OCI-LY7 (cell line): ENCODE measurements around the gene PAWR. TPM values are rescaled to one million over a fixed set of nuclear protein-coding genes. Genes with fewer than 3 reads are reported as not detected.

Source experiments
- BruUV-seq: library from RNA; stranded (reverse); fragments of 400-500 nt; replicated peaks from 2 replicates; lab custom pipeline; 2021; lab: Mats Ljungman, UMichigan
- CTCF ChIA-PET: fragments of 300-600 bp; sonication (Branson Sonifier 250); formaldehyde crosslinking; loops from one replicate; lab custom pipeline; 2022; ENCODE audit warnings: antibody characterized with exemption; ENCODE audit not compliant: unreplicated experiment; lab: Charles Lee
- POLR2A ChIA-PET: fragments of 300-600 bp; sonication (Branson Sonifier 250); formaldehyde crosslinking; loops from one replicate; lab custom pipeline; 2022; ENCODE audit warnings: antibody characterized with exemption; lab: Charles Lee
- DNase-seq: peaks from one replicate; pipeline ENCODE4 v3.0.0-alpha.2; 2015; ENCODE audit warnings: low spot score
- H2AFZ ChIP-seq: fragments of 200-600 bp; sonication (generic), shearing (Covaris generic); 2 replicates; pipeline ENCODE4 v1.6.1; 2014; ENCODE audit warnings: mild to moderate bottlenecking, antibody characterized with exemption, low read length, moderate library complexity
- H3K27ac ChIP-seq: fragments of 200-600 bp; sonication (generic); 2 replicates; pipeline ENCODE4 v1.5.1; 2014; ENCODE audit warnings: mixed run types, low read depth, mild to moderate bottlenecking, moderate library complexity, low read length, inconsistent platforms; ENCODE audit not compliant: poor library complexity, severe bottlenecking
- H3K36me3 ChIP-seq: fragments of 200-600 bp; sonication (generic); 2 replicates; pipeline ENCODE4 v1.6.1; 2014; ENCODE audit warnings: mild to moderate bottlenecking, antibody characterized with exemption, low read length, moderate library complexity, mixed read lengths; ENCODE audit not compliant: insufficient read depth
- H3K4me1 ChIP-seq: fragments of 200-600 bp; sonication (generic); 2 replicates; pipeline ENCODE4 v1.5.1; 2014; ENCODE audit warnings: mild to moderate bottlenecking, low read length; ENCODE audit not compliant: insufficient read depth, poor library complexity, severe bottlenecking
- H3K4me2 ChIP-seq: fragments of 200-600 bp; sonication (generic); 2 replicates; pipeline ENCODE4 v1.6.1; 2014; ENCODE audit warnings: mild to moderate bottlenecking, low read length
- H3K4me3 ChIP-seq: fragments of 200-600 bp; sonication (generic); 2 replicates; pipeline ENCODE4 v1.5.1; 2014; ENCODE audit warnings: mild to moderate bottlenecking, low read depth, low read length; ENCODE audit not compliant: poor library complexity, severe bottlenecking
- H3K79me2 ChIP-seq: fragments of 200-600 bp; sonication (generic); 2 replicates; pipeline ENCODE4 v1.6.1; 2016; ENCODE audit warnings: low read depth, mild to moderate bottlenecking, low read length, moderate library complexity, mixed read lengths; ENCODE audit not compliant: insufficient read depth
- H3K9me2 ChIP-seq: fragments of 200-600 bp; sonication (generic); 2 replicates; pipeline ENCODE4 v1.6.1; 2016; ENCODE audit warnings: mild to moderate bottlenecking, low read length, mixed read lengths; ENCODE audit not compliant: insufficient read depth
- H3K9me3 ChIP-seq: fragments of 200-600 bp; sonication (generic); 2 replicates; pipeline ENCODE4 v1.6.1; 2014; ENCODE audit warnings: mild to moderate bottlenecking, mixed run types, low read length, mixed read lengths
- H4K20me1 ChIP-seq: fragments of 200-600 bp; sonication (generic); 2 replicates; pipeline ENCODE4 v1.6.1; 2014; ENCODE audit warnings: mild to moderate bottlenecking, antibody characterized with exemption, low read length, moderate library complexity, mixed read lengths; ENCODE audit not compliant: insufficient read depth
- CTCF ChIP-seq: fragments of 200-600 bp; sonication (generic); conservative IDR thresholded peaks from 2 replicates; pipeline ENCODE4 v1.5.1; 2014; ENCODE audit warnings: mild to moderate bottlenecking, antibody characterized with exemption, low read length, moderate library complexity, mixed read lengths
- EZH2phosphoT487 ChIP-seq: fragments of 200-600 bp; sonication (generic); IDR thresholded peaks from 2 replicates; pipeline ENCODE4 v1.6.1; 2018; ENCODE audit warnings: low read depth, borderline replicate concordance, mild to moderate bottlenecking, mixed run types, antibody characterized with exemption, low read length, moderate library complexity, mixed read lengths
- intact Hi-C: fragments of 100-400 bp; cut with micrococcal nuclease; formaldehyde crosslinking; loops from one replicate; pipeline ENCODE4 v1.10.0; 2022; ENCODE audit not compliant: unreplicated experiment
- total RNA-seq, 2 experiments: library from RNA; depleted of rRNA in 1 of 2; stranded (reverse); fragments of >200 nt in 1 of 2; shearing (Covaris generic) in 1 of 2; gene quantifications; 2 replicates each; pipeline ENCODE4 v1.2.3, GENCODE V29; 2014 to 2022

Gene PAWR
- total RNA-seq, 2 experiments from 2014 or later = 107 to 186 TPM

DNA sequence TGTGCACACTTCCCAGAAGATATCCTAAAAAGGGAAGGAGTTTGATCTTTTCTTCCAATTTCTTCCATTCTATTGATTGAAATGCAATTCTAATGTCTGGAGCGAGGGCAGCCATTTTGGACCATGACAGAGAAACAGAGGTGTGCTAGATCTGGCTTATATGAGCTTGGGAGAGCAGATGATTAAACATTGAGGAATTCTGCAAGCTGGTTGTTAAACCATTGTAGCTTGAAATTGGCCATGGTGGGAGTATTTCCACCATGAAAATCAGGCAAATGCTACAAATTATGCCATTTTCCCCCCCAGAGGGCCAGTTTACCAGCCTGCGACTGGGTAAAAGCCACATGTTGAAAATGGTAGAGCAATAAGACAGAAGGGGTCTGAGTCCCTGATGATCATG lies 155.0 kb downstream of the PAWR start:
- no peaks in the 10 kb centered on the region for H3K79me2 ChIP-seq
- no peaks in the 10 kb centered on the region for H3K36me3 ChIP-seq
- H3K9me2 ChIP-seq = no peaks in the 10 kb centered on the region
- DNase-seq = no peak
- ChIA-PET CTCF (no interaction called here), POLR2A (no interaction called here)
- H4K20me1 ChIP-seq = no peaks in the 10 kb centered on the region
- no TSS peak for BruUV-seq
- TF ChIP-seq CTCF (no peak), EZH2phosphoT487 (no peak)
- no peak overlapping the region for H2AFZ ChIP-seq
- no peaks in the 10 kb centered on the region for H3K9me3 ChIP-seq
- no peak overlapping the region for H3K4me3 ChIP-seq
- no peak overlapping the region for H3K27ac ChIP-seq
- intact Hi-C loops = no loop called here
- no peak overlapping the region for H3K4me2 ChIP-seq
- H3K4me1 ChIP-seq = no peaks in the 10 kb centered on the region

Other genes with a start within 250 kb of the PAWR start
- gene PPP1R12A, start 244.1 kb upstream of the PAWR start, total RNA-seq (2014; rRNA removed; shearing (Covaris generic)) = 44.5 and 75.3 TPM in 2 replicates
- gene PPP1R12A, start 244.1 kb upstream of the PAWR start, total RNA-seq (2022) = 65.1 and 75.2 TPM in 2 replicates